AG04450 (cell line): ENCODE data around the gene DDX10. TPM values are rescaled to one million over a fixed set of nuclear protein-coding genes. Genes with fewer than 3 reads are reported as not detected.

Source experiments
- CTCF ChIA-PET: fragments of 300-600, 350-600 bp; formaldehyde crosslinking; extraction: SDS; loops from one replicate; lab custom pipeline; 2022; ENCODE audit warnings: antibody characterized with exemption, inconsistent platforms; lab: Charles Lee
- POLR2A ChIA-PET: fragments of 350-600 bp; formaldehyde crosslinking; extraction: SDS; loops from one replicate; lab custom pipeline; 2021; ENCODE audit warnings: antibody characterized with exemption, inconsistent platforms; lab: Yijun Ruan, JAX
- DNase-seq: peaks from one replicate; pipeline ENCODE4 v3.0.0-alpha.2; 2011; ENCODE audit warnings: low read depth, low spot score
- H3K27ac ChIP-seq: one replicate; pipeline ENCODE4 v1.5.1; 2012; ENCODE audit warnings: low read depth, low read length, control low read depth
- H3K27me3 ChIP-seq: one replicate; pipeline ENCODE4 v1.6.0; 2012; ENCODE audit warnings: low read length; ENCODE audit not compliant: control insufficient read depth, insufficient read depth
- H3K4me3 ChIP-seq: 2 replicates; pipeline ENCODE4 v1.5.1; 2011; ENCODE audit warnings: mild to moderate bottlenecking, low read depth, low read length, control low read depth
- H3K9me3 ChIP-seq: 2 replicates; pipeline ENCODE4 v1.5.1; 2012; ENCODE audit warnings: low read length; ENCODE audit not compliant: control insufficient read depth, insufficient read depth
- CTCF ChIP-seq: IDR thresholded peaks from 2 replicates; pipeline ENCODE4 v1.5.1; 2011; ENCODE audit warnings: low read depth, low read length, control low read depth, inconsistent platforms
- polyA plus RNA-seq: library from polyadenylated mRNA; depleted of rRNA; stranded (reverse); fragments of >200 nt; gene quantifications from 2 replicates; pipeline ENCODE4 v1.2.3, GENCODE V29; 2011

The DDX10 gene
- polyA plus RNA-seq, 1 experiment, result 27.1 TPM

- ChIA-PET CTCF (interaction anchor here (0.7 to 1.8 kb wide), 4 partner anchors 10 to 586 kb away, joined by 3 to 6 read pairs (median 4); partner anchors contain the start of gene DDX10), POLR2A (no interaction called here)
- TF ChIP-seq CTCF, result peak; percentile 79
Observed at GRCh38 chr11:108654994-108655631, 9.8 kb upstream of the DDX10 start.

GRCh38 chr11:108662700-108663099 lies 2.2 kb upstream of the DDX10 start:
- Histone ChIP-seq H3K9me3 (no peaks in the 10 kb centered on the region; the same call in 1 of the 2 replicates), H3K4me3 (no peak overlapping the region), H3K27ac (no peak overlapping the region), H3K27me3 (no peaks in the 10 kb centered on the region)
- ChIA-PET POLR2A (no interaction called here), CTCF (interaction anchor here (1.5 kb wide), 2 partner anchors 14 to 15 kb away, joined by 3 read pairs; no protein-coding TSS in a partner anchor)
- TF ChIP-seq CTCF, result no peak
- no peak for DNase-seq

More at GRCh38 chr11:108654994-108655631, 9.8 kb upstream of the DDX10 start:
- Histone ChIP-seq H3K9me3 (no peaks in the 10 kb centered on the region), H3K4me3 (no peak overlapping the region), H3K27me3 (no peaks in the 10 kb centered on the region), H3K27ac (no peak overlapping the region)
- DNase-seq, result no peak

- Histone ChIP-seq H3K4me3 (no peak overlapping the region), H3K27me3 (no peaks in the 10 kb centered on the region), H3K27ac (no peak overlapping the region), H3K9me3 (no peaks in the 10 kb centered on the region; the same call in 1 of the 2 replicates)
- DNase-seq, result no peak
- ChIA-PET POLR2A (no interaction called here), CTCF (interaction anchor here (0.6 to 2.8 kb wide), 4 partner anchors 15 to 1538 kb away, joined by 3 to 12 read pairs (median 3); no protein-coding TSS in a partner anchor)
- no peak for TF ChIP-seq CTCF
Observed at GRCh38 chr11:108663154-108663877, 1.6 kb upstream of the DDX10 start.

GRCh38 chr11:108666373-108666772 lies 1.5 kb downstream of the DDX10 start:
- ChIA-PET POLR2A (no interaction called here), CTCF (interaction anchor here (1.0 to 2.3 kb wide), 2 partner anchors 548 to 1031 kb away, joined by 3 to 12 read pairs; no protein-coding TSS in a partner anchor)
- no peak for DNase-seq
- Histone ChIP-seq H3K9me3 (no peaks in the 10 kb centered on the region; the same call in 1 of the 2 replicates), H3K27me3 (no peaks in the 10 kb centered on the region), H3K27ac (no peak overlapping the region), H3K4me3 (no peak overlapping the region)
- no peak for TF ChIP-seq CTCF
